Suprapubic skin (tissue), 3 donors: ENCODE data around the gene SLC25A47.

ENCODE experiments used
- EP300 ChIP-seq: sonication (generic); formaldehyde crosslinking; IDR thresholded peaks from one replicate; pipeline ENCODE4 v1.6.1; 2017; ENCODE audit warnings: antibody characterized with exemption
- POLR2A ChIP-seq, 2 donors: fragments of 450-650 bp; IDR thresholded peaks; one replicate each; pipeline ENCODE4 v1.6.1; 2017; ENCODE audit warnings: antibody characterized with exemption in 2 of 2, mild to moderate bottlenecking in 2 of 2, moderate library complexity in 2 of 2
- TF ChIP-seq, protein P1 (sequence below), 2 donors: fragments of 200-600 bp in 1 of 2; fragments of 450-650 bp in 1 of 2; sonication (generic) in 1 of 2; IDR thresholded peaks; one replicate each; pipeline ENCODE4 v1.5.1; 2016 to 2019; ENCODE audit warnings: antibody characterized with exemption in 2 of 2, mild to moderate bottlenecking in 1 of 2, moderate library complexity in 1 of 2

DNA sequence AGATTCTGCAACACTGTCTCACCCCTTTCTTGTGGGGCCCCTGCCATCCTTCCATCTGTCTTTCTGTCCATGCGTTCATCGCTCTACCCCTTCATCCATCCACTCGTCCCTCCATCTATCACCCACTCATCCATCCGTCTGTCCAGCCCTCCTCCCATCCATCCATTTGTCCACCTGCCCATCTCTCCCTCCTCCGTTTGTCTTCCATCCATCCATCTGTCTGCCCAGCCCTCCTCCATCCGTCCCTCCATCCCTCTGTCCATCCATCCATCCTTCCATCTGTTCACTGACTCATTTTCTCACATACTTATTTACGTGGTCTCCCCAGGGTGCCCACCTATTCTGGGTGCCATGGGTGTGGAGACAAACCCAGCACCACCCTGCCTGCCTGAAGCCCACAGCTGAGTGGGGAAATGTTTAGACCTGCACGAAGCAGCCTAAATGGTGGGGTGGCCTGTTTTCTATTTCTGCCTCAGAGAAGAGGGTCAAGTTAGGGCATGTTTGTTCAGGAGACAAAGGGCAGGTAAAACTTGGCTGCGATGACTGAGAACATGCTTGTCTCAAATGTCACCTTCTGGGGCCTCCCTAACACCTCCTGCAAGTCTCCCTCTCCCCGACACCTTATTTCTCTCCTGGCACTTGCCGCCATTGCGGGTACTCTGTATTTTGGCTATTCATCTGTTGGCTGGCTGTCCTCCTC, 2.8 kb upstream of the SLC25A47 start:
- TF ChIP-seq, protein P1, sequence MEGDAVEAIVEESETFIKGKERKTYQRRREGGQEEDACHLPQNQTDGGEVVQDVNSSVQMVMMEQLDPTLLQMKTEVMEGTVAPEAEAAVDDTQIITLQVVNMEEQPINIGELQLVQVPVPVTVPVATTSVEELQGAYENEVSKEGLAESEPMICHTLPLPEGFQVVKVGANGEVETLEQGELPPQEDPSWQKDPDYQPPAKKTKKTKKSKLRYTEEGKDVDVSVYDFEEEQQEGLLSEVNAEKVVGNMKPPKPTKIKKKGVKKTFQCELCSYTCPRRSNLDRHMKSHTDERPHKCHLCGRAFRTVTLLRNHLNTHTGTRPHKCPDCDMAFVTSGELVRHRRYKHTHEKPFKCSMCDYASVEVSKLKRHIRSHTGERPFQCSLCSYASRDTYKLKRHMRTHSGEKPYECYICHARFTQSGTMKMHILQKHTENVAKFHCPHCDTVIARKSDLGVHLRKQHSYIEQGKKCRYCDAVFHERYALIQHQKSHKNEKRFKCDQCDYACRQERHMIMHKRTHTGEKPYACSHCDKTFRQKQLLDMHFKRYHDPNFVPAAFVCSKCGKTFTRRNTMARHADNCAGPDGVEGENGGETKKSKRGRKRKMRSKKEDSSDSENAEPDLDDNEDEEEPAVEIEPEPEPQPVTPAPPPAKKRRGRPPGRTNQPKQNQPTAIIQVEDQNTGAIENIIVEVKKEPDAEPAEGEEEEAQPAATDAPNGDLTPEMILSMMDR (IDR thresholded peaks at IDR 0.05), result no peak
- no peak for TF ChIP-seq EP300
- TF ChIP-seq POLR2A (IDR thresholded peaks at IDR 0.05), result no peak
